LNCaP clone FGC (cell line): Measurements from ENCODE around the gene CREM.

Experiments
- DNase-seq: peaks from one replicate; pipeline ENCODE4 v3.0.0-alpha.2; 2011; ENCODE audit warnings: low read depth
- H3K4me3 ChIP-seq: 2 replicates; pipeline ENCODE4 v1.5.1; 2011; ENCODE audit warnings: mild to moderate bottlenecking, low read depth, low read length, control low read depth
- CTCF ChIP-seq: IDR thresholded peaks from 2 replicates; pipeline ENCODE4 v1.5.1; 2012; ENCODE audit warnings: mild to moderate bottlenecking; ENCODE audit not compliant: control insufficient read depth, insufficient read depth; ENCODE audit errors: extremely low read depth

The CREM gene

GRCh38 chr10:35237766-35238512 is 111.3 kb downstream of the CREM start:
- TF ChIP-seq CTCF = no peak
- no peak overlapping the region for H3K4me3 ChIP-seq
- DNase-seq = no peak

GRCh38 chr10:35244549-35244948 is 117.9 kb downstream of the CREM start:
- H3K4me3 ChIP-seq = no peak overlapping the region
- no peak for DNase-seq
- no peak for TF ChIP-seq CTCF

- H3K4me3 ChIP-seq = no peak overlapping the region
- no peak for DNase-seq
- no peak for TF ChIP-seq CTCF
Observed at GRCh38 chr10:35246770-35247343, 120.2 kb downstream of the CREM start.

GRCh38 chr10:35251373-35252100 is 124.9 kb downstream of the CREM start:
- peak; percentile 77 for DNase-seq
- TF ChIP-seq CTCF = peak; percentile 18; the same call in 1 of the 2 replicates
- H3K4me3 ChIP-seq = no peak overlapping the region

- TF ChIP-seq CTCF = no peak
- no peak overlapping the region for H3K4me3 ChIP-seq
- no peak for DNase-seq
Observed at GRCh38 chr10:35257057-35257983, 130.7 kb downstream of the CREM start.

GRCh38 chr10:35259769-35260397 is 133.2 kb downstream of the CREM start:
- no peak for TF ChIP-seq CTCF
- no peak overlapping the region for H3K4me3 ChIP-seq
- DNase-seq = no peak
